SK-N-SH (cell line): ENCODE measurements around the gene PARS2. TPM values are rescaled to one million over a fixed set of nuclear protein-coding genes. Genes with fewer than 3 reads are reported as not detected.

Experiments
- CTCF ChIA-PET: fragments of 300-600, 350-600 bp; formaldehyde crosslinking; extraction: SDS; loops from one replicate; lab custom pipeline; 2021; lab: Yijun Ruan, JAX
- POLR2A ChIA-PET: fragments of 350-600 bp; sonication (Branson Sonifier 250); formaldehyde crosslinking; extraction: SDS; loops from one replicate; lab custom pipeline; 2020; ENCODE audit warnings: antibody characterized with exemption, inconsistent platforms; lab: Yijun Ruan, JAX
- DNase-seq: peaks from one replicate; pipeline ENCODE4 v3.0.0; 2012
- H2AFZ ChIP-seq: fragments of 200-600 bp; sonication (generic); 2 replicates; pipeline ENCODE4 v1.8.1; 2016; ENCODE audit warnings: antibody characterized with exemption, mild to moderate bottlenecking, low read depth
- H3F3A ChIP-seq: fragments of 200-600 bp; sonication (generic); replicated peaks from 2 replicates; pipeline ENCODE3; 2016; ENCODE audit warnings: antibody characterized with exemption, mild to moderate bottlenecking; ENCODE audit not compliant: insufficient read depth
- H3K27ac ChIP-seq, 2 experiments: fragments of 200-500 bp in 1 of 2; fragments of 200-600 bp in 1 of 2; sonication (Bioruptor generic) in 1 of 2; sonication (generic), shearing (Covaris generic) in 1 of 2; 2 replicates each; pipeline versions ENCODE4 v1.5.1 to v1.6.1; 2014 to 2016; ENCODE audit warnings: low read depth in 2 of 2, inconsistent platforms in 1 of 2, low read length in 1 of 2, mild to moderate bottlenecking in 1 of 2, mixed read lengths in 1 of 2
- H3K27me3 ChIP-seq: fragments of 200-600 bp; sonication (generic), shearing (Covaris generic); 2 replicates; pipeline ENCODE4 v1.6.1; 2016; ENCODE audit warnings: mixed run types; ENCODE audit not compliant: insufficient read depth
- H3K36me3 ChIP-seq, 2 experiments: fragments of 200-500 bp in 1 of 2; fragments of 200-600 bp in 1 of 2; sonication (Bioruptor generic) in 1 of 2; sonication (generic) in 1 of 2; replicated peaks in 1 of 2; 2 replicates each; pipeline versions ENCODE3 to v1.5.1; 2014 to 2016; ENCODE audit warnings: low read length in 1 of 2, mild to moderate bottlenecking in 1 of 2; ENCODE audit not compliant: insufficient read depth in 2 of 2, control insufficient read depth in 1 of 2
- H3K4me1 ChIP-seq, 2 experiments: fragments of 200-500 bp in 1 of 2; fragments of 200-600 bp in 1 of 2; sonication (Bioruptor generic) in 1 of 2; sonication (generic), shearing (Covaris generic) in 1 of 2; 2 replicates each; pipeline versions ENCODE4 v1.5.1 to v1.6.1; 2014 to 2016; ENCODE audit warnings: low read depth in 1 of 2, low read length in 1 of 2, mixed run types in 1 of 2; ENCODE audit not compliant: insufficient read depth in 2 of 2, control insufficient read depth in 1 of 2
- H3K4me2 ChIP-seq: fragments of 200-600 bp; sonication (generic), shearing (Covaris generic); 2 replicates; pipeline ENCODE4 v1.6.1; 2017; ENCODE audit warnings: mixed run types
- H3K4me3 ChIP-seq, 2 experiments: fragments of 200-500 bp in 1 of 2; fragments of 200-600 bp in 1 of 2; sonication (Bioruptor generic) in 1 of 2; sonication (generic), shearing (Covaris generic) in 1 of 2; 2 replicates each; pipeline versions ENCODE4 v1.5.1 to v1.8.1; 2014 to 2016; ENCODE audit warnings: low read depth in 2 of 2, inconsistent platforms in 1 of 2, low read length in 1 of 2, mild to moderate bottlenecking in 1 of 2, mixed read lengths in 1 of 2, moderate library complexity in 1 of 2
- H3K79me2 ChIP-seq: fragments of 200-600 bp; sonication (generic); 2 replicates; pipeline ENCODE4 v1.8.1; 2017; ENCODE audit warnings: mild to moderate bottlenecking; ENCODE audit not compliant: insufficient read depth
- H3K9ac ChIP-seq: fragments of 200-600 bp; sonication (generic); 2 replicates; pipeline ENCODE4 v1.6.1; 2017; ENCODE audit warnings: mixed run types
- H3K9me2 ChIP-seq: fragments of 200-600 bp; sonication (generic); 2 replicates; pipeline ENCODE4 v1.6.1; 2017; ENCODE audit warnings: mixed run types
- H3K9me3 ChIP-seq: fragments of 200-600 bp; sonication (generic); 2 replicates; pipeline ENCODE4 v1.6.1; 2017; ENCODE audit warnings: mixed run types, mild to moderate bottlenecking, moderate library complexity
- H4K20me1 ChIP-seq: fragments of 200-600 bp; sonication (generic); 2 replicates; pipeline ENCODE4 v1.6.1; 2017; ENCODE audit warnings: mild to moderate bottlenecking, mixed run types; ENCODE audit not compliant: insufficient read depth
- FOXM1 ChIP-seq: IDR thresholded peaks from 2 replicates; pipeline ENCODE4 v1.4.0; 2012; ENCODE audit warnings: low read depth, mild to moderate bottlenecking
- GABPA ChIP-seq: IDR thresholded peaks from 2 replicates; pipeline ENCODE4 v1.4.0; 2012; ENCODE audit warnings: low read depth, mild to moderate bottlenecking
- NFIC ChIP-seq: IDR thresholded peaks from 2 replicates; pipeline ENCODE4 v1.4.0; 2012; ENCODE audit warnings: borderline replicate concordance
- NRF1 ChIP-seq: IDR thresholded peaks from 2 replicates; pipeline ENCODE4 v1.6.1; 2012; ENCODE audit warnings: low read depth, mild to moderate bottlenecking, low read length
- TCF12 ChIP-seq: IDR thresholded peaks from 2 replicates; pipeline ENCODE4 v1.4.0; 2012
- TEAD4 ChIP-seq: IDR thresholded peaks from 2 replicates; pipeline ENCODE4 v1.4.0; 2012; ENCODE audit warnings: mild to moderate bottlenecking, borderline replicate concordance; ENCODE audit not compliant: insufficient read depth
- WGBS: methylation state at CpG from one replicate; pipeline ENCODE4 v1.1.6; 2017; ENCODE audit warnings: low lambda C conversion rate; 5-methylcytosine and 5-hydroxymethylcytosine counted together
- polyA plus RNA-seq, 3 experiments: library from polyadenylated mRNA; depleted of rRNA; stranded (reverse); fragments of >200 nt; gene quantifications; 2 replicates each; pipeline ENCODE4 v1.2.3, GENCODE V29; 2012
- TF ChIP-seq, protein P1 (sequence below): fragments of 150-350 bp; IDR thresholded peaks from 2 replicates; pipeline ENCODE4 v1.6.1; 2016; ENCODE audit warnings: mild to moderate bottlenecking, low read depth, low read length
- TF ChIP-seq, protein P2 (sequence below): fragments of 150-350 bp; IDR thresholded peaks from 2 replicates; pipeline ENCODE4 v1.6.1; 2017; ENCODE audit warnings: antibody characterized with exemption, low read length, low read depth, borderline replicate concordance
- TF ChIP-seq, protein P3 (sequence below): fragments of 200-600 bp; sonication (generic); IDR thresholded peaks from 2 replicates; pipeline ENCODE4 v1.6.1; 2017; ENCODE audit warnings: antibody characterized with exemption, mild to moderate bottlenecking, moderate library complexity
- TF ChIP-seq, protein P4 (sequence below): IDR thresholded peaks from 2 replicates; pipeline ENCODE4 v1.6.1; 2012; ENCODE audit warnings: mild to moderate bottlenecking, low read depth, low read length, moderate library complexity

The PARS2 gene
- polyA plus RNA-seq, 1 of the 3 experiments (the other 2 are of a cell fraction): 3.2 TPM

DNA sequence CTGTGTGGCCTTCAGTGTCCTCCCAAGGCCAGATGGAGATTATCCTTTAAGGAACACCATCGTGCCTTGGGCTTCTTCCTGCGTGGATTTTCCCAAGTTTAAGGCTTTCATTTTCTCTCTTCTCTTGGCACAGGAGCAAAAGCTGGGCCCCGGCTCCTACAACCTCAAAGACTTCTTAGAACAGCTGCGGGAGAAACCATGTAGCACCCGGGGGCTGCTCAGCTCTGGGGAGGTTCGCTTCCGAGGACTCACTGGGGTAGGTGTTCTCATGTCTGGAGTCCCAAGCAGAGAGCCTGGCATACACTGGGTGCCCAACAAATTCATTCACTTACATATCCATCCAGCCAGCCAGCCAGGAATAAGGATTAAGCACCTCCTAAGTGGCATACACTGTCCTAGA lies 43.4 kb upstream of the PARS2 start:
- no peaks in the 10 kb centered on the region for H3K79me2 ChIP-seq
- DNase-seq: no peak
- 77% methylated on average over 6 of the region's 7 CpGs for WGBS
- peaks cover 0 to 2% of the 10 kb centered on the region in 2 experiments; a peak in 1 of 4 replicates for H3K4me1 ChIP-seq
- H3K9me2 ChIP-seq: no peaks in the 10 kb centered on the region
- H3K36me3 ChIP-seq: no peaks in the 10 kb centered on the region
- H3K9me3 ChIP-seq: no peaks in the 10 kb centered on the region
- H3K9ac ChIP-seq: no peak overlapping the region
- no peak overlapping the region for H3K4me3 ChIP-seq
- H3F3A ChIP-seq: no peaks in the 10 kb centered on the region
- H4K20me1 ChIP-seq: no peaks in the 10 kb centered on the region
- CTCF ChIA-PET: interaction anchor here (0.5 to 2.6 kb wide), 5 partner anchors 16 to 817 kb away, joined by 3 to 13 read pairs (median 3); partner anchors contain the start of gene ACOT11
- H3K27me3 ChIP-seq: no peaks in the 10 kb centered on the region
- no peak overlapping the region for H3K27ac ChIP-seq
- H2AFZ ChIP-seq: no peak overlapping the region
- POLR2A ChIA-PET: no interaction called here
- TF ChIP-seq GABPA (no peak), TCF12 (no peak), FOXM1 (no peak), NRF1 (no peak), TEAD4 (no peak), NFIC (no peak)
- TF ChIP-seq, protein P1, sequence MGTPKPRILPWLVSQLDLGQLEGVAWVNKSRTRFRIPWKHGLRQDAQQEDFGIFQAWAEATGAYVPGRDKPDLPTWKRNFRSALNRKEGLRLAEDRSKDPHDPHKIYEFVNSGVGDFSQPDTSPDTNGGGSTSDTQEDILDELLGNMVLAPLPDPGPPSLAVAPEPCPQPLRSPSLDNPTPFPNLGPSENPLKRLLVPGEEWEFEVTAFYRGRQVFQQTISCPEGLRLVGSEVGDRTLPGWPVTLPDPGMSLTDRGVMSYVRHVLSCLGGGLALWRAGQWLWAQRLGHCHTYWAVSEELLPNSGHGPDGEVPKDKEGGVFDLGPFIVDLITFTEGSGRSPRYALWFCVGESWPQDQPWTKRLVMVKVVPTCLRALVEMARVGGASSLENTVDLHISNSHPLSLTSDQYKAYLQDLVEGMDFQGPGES: no peak
- TF ChIP-seq, protein P2, sequence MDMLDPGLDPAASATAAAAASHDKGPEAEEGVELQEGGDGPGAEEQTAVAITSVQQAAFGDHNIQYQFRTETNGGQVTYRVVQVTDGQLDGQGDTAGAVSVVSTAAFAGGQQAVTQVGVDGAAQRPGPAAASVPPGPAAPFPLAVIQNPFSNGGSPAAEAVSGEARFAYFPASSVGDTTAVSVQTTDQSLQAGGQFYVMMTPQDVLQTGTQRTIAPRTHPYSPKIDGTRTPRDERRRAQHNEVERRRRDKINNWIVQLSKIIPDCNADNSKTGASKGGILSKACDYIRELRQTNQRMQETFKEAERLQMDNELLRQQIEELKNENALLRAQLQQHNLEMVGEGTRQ: no peak
- TF ChIP-seq, protein P3, sequence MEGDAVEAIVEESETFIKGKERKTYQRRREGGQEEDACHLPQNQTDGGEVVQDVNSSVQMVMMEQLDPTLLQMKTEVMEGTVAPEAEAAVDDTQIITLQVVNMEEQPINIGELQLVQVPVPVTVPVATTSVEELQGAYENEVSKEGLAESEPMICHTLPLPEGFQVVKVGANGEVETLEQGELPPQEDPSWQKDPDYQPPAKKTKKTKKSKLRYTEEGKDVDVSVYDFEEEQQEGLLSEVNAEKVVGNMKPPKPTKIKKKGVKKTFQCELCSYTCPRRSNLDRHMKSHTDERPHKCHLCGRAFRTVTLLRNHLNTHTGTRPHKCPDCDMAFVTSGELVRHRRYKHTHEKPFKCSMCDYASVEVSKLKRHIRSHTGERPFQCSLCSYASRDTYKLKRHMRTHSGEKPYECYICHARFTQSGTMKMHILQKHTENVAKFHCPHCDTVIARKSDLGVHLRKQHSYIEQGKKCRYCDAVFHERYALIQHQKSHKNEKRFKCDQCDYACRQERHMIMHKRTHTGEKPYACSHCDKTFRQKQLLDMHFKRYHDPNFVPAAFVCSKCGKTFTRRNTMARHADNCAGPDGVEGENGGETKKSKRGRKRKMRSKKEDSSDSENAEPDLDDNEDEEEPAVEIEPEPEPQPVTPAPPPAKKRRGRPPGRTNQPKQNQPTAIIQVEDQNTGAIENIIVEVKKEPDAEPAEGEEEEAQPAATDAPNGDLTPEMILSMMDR: no peak
- H3K4me2 ChIP-seq: no peak overlapping the region

DNA sequence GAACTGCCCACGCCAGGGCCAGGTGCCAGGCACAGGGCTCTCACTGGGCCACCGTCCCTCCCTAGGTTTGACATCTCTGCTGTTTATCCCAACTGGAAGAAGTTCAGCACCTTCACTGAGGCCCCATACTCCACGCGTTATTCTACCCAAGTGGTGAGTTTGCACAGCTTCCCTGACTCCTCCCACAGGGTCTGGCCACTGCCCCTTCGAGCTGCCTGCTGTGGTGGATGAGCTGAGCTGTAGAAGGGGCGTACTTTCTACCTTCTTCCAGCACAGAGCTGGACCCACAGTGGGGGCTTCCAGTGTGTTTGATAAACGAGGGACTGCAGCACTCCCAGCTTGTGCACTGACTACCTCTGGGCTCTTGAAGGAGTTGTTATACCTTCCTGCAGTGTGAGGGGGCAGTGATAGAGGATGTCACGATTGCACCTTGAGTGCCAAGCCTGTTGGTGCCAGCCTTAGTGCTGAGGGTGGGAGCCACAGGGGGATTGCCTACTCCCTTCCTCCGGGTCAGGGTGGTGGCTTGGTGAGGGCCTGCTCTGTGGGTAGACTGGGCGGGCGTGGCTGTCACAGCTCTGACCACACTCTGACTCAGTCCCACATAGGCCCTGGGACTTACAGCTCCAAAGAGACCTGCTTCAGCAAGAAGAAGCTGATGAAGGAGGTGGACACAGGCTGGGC lies 42.7 kb upstream of the PARS2 start:
- Histone ChIP-seq H3K4me2 (no peak overlapping the region), H4K20me1 (no peaks in the 10 kb centered on the region), H3F3A (no peaks in the 10 kb centered on the region), H3K27me3 (no peaks in the 10 kb centered on the region), H3K4me3 (no peak overlapping the region), H3K4me1 (peaks cover 0 to 2% of the 10 kb centered on the region in 2 experiments; a peak in 1 of 4 replicates), H3K27ac (no peak overlapping the region), H3K9me2 (no peaks in the 10 kb centered on the region), H3K36me3 (no peaks in the 10 kb centered on the region), H2AFZ (no peak overlapping the region), H3K9me3 (no peaks in the 10 kb centered on the region), H3K9ac (no peak overlapping the region), H3K79me2 (no peaks in the 10 kb centered on the region)
- no peak for DNase-seq
- TF ChIP-seq, protein P4, sequence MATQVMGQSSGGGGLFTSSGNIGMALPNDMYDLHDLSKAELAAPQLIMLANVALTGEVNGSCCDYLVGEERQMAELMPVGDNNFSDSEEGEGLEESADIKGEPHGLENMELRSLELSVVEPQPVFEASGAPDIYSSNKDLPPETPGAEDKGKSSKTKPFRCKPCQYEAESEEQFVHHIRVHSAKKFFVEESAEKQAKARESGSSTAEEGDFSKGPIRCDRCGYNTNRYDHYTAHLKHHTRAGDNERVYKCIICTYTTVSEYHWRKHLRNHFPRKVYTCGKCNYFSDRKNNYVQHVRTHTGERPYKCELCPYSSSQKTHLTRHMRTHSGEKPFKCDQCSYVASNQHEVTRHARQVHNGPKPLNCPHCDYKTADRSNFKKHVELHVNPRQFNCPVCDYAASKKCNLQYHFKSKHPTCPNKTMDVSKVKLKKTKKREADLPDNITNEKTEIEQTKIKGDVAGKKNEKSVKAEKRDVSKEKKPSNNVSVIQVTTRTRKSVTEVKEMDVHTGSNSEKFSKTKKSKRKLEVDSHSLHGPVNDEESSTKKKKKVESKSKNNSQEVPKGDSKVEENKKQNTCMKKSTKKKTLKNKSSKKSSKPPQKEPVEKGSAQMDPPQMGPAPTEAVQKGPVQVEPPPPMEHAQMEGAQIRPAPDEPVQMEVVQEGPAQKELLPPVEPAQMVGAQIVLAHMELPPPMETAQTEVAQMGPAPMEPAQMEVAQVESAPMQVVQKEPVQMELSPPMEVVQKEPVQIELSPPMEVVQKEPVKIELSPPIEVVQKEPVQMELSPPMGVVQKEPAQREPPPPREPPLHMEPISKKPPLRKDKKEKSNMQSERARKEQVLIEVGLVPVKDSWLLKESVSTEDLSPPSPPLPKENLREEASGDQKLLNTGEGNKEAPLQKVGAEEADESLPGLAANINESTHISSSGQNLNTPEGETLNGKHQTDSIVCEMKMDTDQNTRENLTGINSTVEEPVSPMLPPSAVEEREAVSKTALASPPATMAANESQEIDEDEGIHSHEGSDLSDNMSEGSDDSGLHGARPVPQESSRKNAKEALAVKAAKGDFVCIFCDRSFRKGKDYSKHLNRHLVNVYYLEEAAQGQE: no peak
- TF ChIP-seq TEAD4: no peak
- WGBS: 85% methylated on average over 6 of the region's 11 CpGs
- ChIA-PET POLR2A (no interaction called here), CTCF (interaction anchor here (0.5 to 2.6 kb wide), 6 partner anchors 15 to 816 kb away, joined by 3 to 13 read pairs (median 4); partner anchors contain the start of gene ACOT11)
